ENCODE data around the gene HSD17B14. TPM values are rescaled to one million over a fixed set of nuclear protein-coding genes. Genes with fewer than 3 reads are reported as not detected.

The HSD17B14 gene
- total and polyA plus RNA-seq, 9 of the 15 experiments (the other 6 are each of a cell fraction or from before 2014, with no cell fraction given) = 0.16 TPM; not detected in 8

- TF ChIP-seq ZNF518B (CRISPR knock-in tag; IDR thresholded peaks at IDR 0.05) (no peak), RFX5 (IDR thresholded peaks at IDR 0.05; ENCODE audit: low read depth, low read length) (no peak), CREBBP (IDR thresholded peaks at IDR 0.05; ENCODE audit: low read depth, low read length) (no peak), MGA (IDR thresholded peaks at IDR 0.05) (no peak; the same call in 1 of the 2 replicates), SOX6 (IDR thresholded peaks at IDR 0.05) (peak; percentile 97), CBFA2T3 (IDR thresholded peaks at IDR 0.05) (peak; percentile 100), TCF7 (IDR thresholded peaks at IDR 0.05; ENCODE audit: borderline replicate concordance) (peak; percentile 89; the same call in 1 of the 2 replicates), YY1 (IDR thresholded peaks at IDR 0.05; ENCODE audit: borderline replicate concordance in 1 of 3, control insufficient read depth in 1 of 3, extremely low read depth in 1 of 3, insufficient read depth in 3 of 3, insufficient read length in 1 of 3, insufficient replicate concordance in 2 of 3, low read depth in 1 of 3, low read length in 2 of 3) (peak in 1 of 3 experiments; percentile 66), ZNF212 (CRISPR knock-in tag; IDR thresholded peaks at IDR 0.05) (no peak; the same call in 1 of the 2 replicates), ZNF384 (IDR thresholded peaks at IDR 0.05; ENCODE audit: low read depth, low read length) (peak; percentile 37; the same call in 1 of the 2 replicates), HEY1 (CRISPR knock-in tag; IDR thresholded peaks at IDR 0.05; ENCODE audit: borderline replicate concordance) (peak; percentile 82; the same call in 1 of the 2 replicates)
These were observed 37.4 kb upstream of the HSD17B14 start (continued) for GRCh38 chr19:48873476-48874302.

Data from K562 (cell line).